SK-N-SH (cell line): Measurements from ENCODE around the gene TJP3. TPM values are rescaled to one million over a fixed set of nuclear protein-coding genes. Genes with fewer than 3 reads are reported as not detected.

Source experiments
- CTCF ChIA-PET: fragments of 300-600, 350-600 bp; formaldehyde crosslinking; extraction: SDS; loops from one replicate; lab custom pipeline; 2021; lab: Yijun Ruan, JAX
- POLR2A ChIA-PET: fragments of 350-600 bp; sonication (Branson Sonifier 250); formaldehyde crosslinking; extraction: SDS; loops from one replicate; lab custom pipeline; 2020; ENCODE audit warnings: antibody characterized with exemption, inconsistent platforms; lab: Yijun Ruan, JAX
- DNase-seq: peaks from one replicate; pipeline ENCODE4 v3.0.0; 2012
- H2AFZ ChIP-seq: fragments of 200-600 bp; sonication (generic); 2 replicates; pipeline ENCODE4 v1.8.1; 2016; ENCODE audit warnings: antibody characterized with exemption, mild to moderate bottlenecking, low read depth
- H3F3A ChIP-seq: fragments of 200-600 bp; sonication (generic); replicated peaks from 2 replicates; pipeline ENCODE3; 2016; ENCODE audit warnings: antibody characterized with exemption, mild to moderate bottlenecking; ENCODE audit not compliant: insufficient read depth
- H3K27ac ChIP-seq, 2 experiments: fragments of 200-500 bp in 1 of 2; fragments of 200-600 bp in 1 of 2; sonication (Bioruptor generic) in 1 of 2; sonication (generic), shearing (Covaris generic) in 1 of 2; 2 replicates each; pipeline versions ENCODE4 v1.5.1 to v1.6.1; 2014 to 2016; ENCODE audit warnings: low read depth in 2 of 2, inconsistent platforms in 1 of 2, low read length in 1 of 2, mild to moderate bottlenecking in 1 of 2, mixed read lengths in 1 of 2
- H3K27me3 ChIP-seq: fragments of 200-600 bp; sonication (generic), shearing (Covaris generic); 2 replicates; pipeline ENCODE4 v1.6.1; 2016; ENCODE audit warnings: mixed run types; ENCODE audit not compliant: insufficient read depth
- H3K36me3 ChIP-seq, 2 experiments: fragments of 200-500 bp in 1 of 2; fragments of 200-600 bp in 1 of 2; sonication (Bioruptor generic) in 1 of 2; sonication (generic) in 1 of 2; replicated peaks in 1 of 2; 2 replicates each; pipeline versions ENCODE3 to v1.5.1; 2014 to 2016; ENCODE audit warnings: low read length in 1 of 2, mild to moderate bottlenecking in 1 of 2; ENCODE audit not compliant: insufficient read depth in 2 of 2, control insufficient read depth in 1 of 2
- H3K4me1 ChIP-seq, 2 experiments: fragments of 200-500 bp in 1 of 2; fragments of 200-600 bp in 1 of 2; sonication (Bioruptor generic) in 1 of 2; sonication (generic), shearing (Covaris generic) in 1 of 2; 2 replicates each; pipeline versions ENCODE4 v1.5.1 to v1.6.1; 2014 to 2016; ENCODE audit warnings: low read depth in 1 of 2, low read length in 1 of 2, mixed run types in 1 of 2; ENCODE audit not compliant: insufficient read depth in 2 of 2, control insufficient read depth in 1 of 2
- H3K4me2 ChIP-seq: fragments of 200-600 bp; sonication (generic), shearing (Covaris generic); 2 replicates; pipeline ENCODE4 v1.6.1; 2017; ENCODE audit warnings: mixed run types
- H3K4me3 ChIP-seq, 2 experiments: fragments of 200-500 bp in 1 of 2; fragments of 200-600 bp in 1 of 2; sonication (Bioruptor generic) in 1 of 2; sonication (generic), shearing (Covaris generic) in 1 of 2; 2 replicates each; pipeline versions ENCODE4 v1.5.1 to v1.8.1; 2014 to 2016; ENCODE audit warnings: low read depth in 2 of 2, inconsistent platforms in 1 of 2, low read length in 1 of 2, mild to moderate bottlenecking in 1 of 2, mixed read lengths in 1 of 2, moderate library complexity in 1 of 2
- H3K79me2 ChIP-seq: fragments of 200-600 bp; sonication (generic); 2 replicates; pipeline ENCODE4 v1.8.1; 2017; ENCODE audit warnings: mild to moderate bottlenecking; ENCODE audit not compliant: insufficient read depth
- H3K9ac ChIP-seq: fragments of 200-600 bp; sonication (generic); 2 replicates; pipeline ENCODE4 v1.6.1; 2017; ENCODE audit warnings: mixed run types
- H3K9me2 ChIP-seq: fragments of 200-600 bp; sonication (generic); 2 replicates; pipeline ENCODE4 v1.6.1; 2017; ENCODE audit warnings: mixed run types
- H3K9me3 ChIP-seq: fragments of 200-600 bp; sonication (generic); 2 replicates; pipeline ENCODE4 v1.6.1; 2017; ENCODE audit warnings: mixed run types, mild to moderate bottlenecking, moderate library complexity
- H4K20me1 ChIP-seq: fragments of 200-600 bp; sonication (generic); 2 replicates; pipeline ENCODE4 v1.6.1; 2017; ENCODE audit warnings: mild to moderate bottlenecking, mixed run types; ENCODE audit not compliant: insufficient read depth
- CHD2 ChIP-seq: fragments of 150-350 bp; IDR thresholded peaks from 2 replicates; pipeline ENCODE4 v1.6.1; 2018; ENCODE audit warnings: low read length; ENCODE audit not compliant: partially characterized antibody
- FOXJ3 ChIP-seq: sonication (generic); formaldehyde crosslinking; IDR thresholded peaks from 2 replicates; pipeline ENCODE4 v1.5.1; 2020; ENCODE audit warnings: mild to moderate bottlenecking, missing genetic modification reagents
- FOXM1 ChIP-seq: IDR thresholded peaks from 2 replicates; pipeline ENCODE4 v1.4.0; 2012; ENCODE audit warnings: low read depth, mild to moderate bottlenecking
- GATA2 ChIP-seq: sonication (generic); formaldehyde crosslinking; IDR thresholded peaks from 2 replicates; pipeline ENCODE4 v1.5.0; 2020; ENCODE audit warnings: mild to moderate bottlenecking, missing genetic modification reagents
- IRF3 ChIP-seq: fragments of 150-350 bp; IDR thresholded peaks from 2 replicates; pipeline ENCODE4 v1.6.1; 2016; ENCODE audit warnings: mild to moderate bottlenecking, low read depth, low read length
- MAX ChIP-seq: IDR thresholded peaks from 2 replicates; pipeline ENCODE4 v1.4.0; 2012; ENCODE audit warnings: low read depth
- NRF1 ChIP-seq: IDR thresholded peaks from 2 replicates; pipeline ENCODE4 v1.6.1; 2012; ENCODE audit warnings: low read depth, mild to moderate bottlenecking, low read length
- PBX3 ChIP-seq: IDR thresholded peaks from 2 replicates; pipeline ENCODE4; 2012
- POLR2AphosphoS5 ChIP-seq: IDR thresholded peaks from 2 replicates; pipeline ENCODE4 v1.6.1; 2012; ENCODE audit warnings: low read depth, low read length
- RAD21 ChIP-seq: IDR thresholded peaks from 2 replicates; pipeline ENCODE4 v1.6.1; 2012; ENCODE audit warnings: mild to moderate bottlenecking, low read length
- REST ChIP-seq: IDR thresholded peaks from 2 replicates; pipeline ENCODE4 v1.6.1; 2012; ENCODE audit warnings: mild to moderate bottlenecking, low read depth, low read length, moderate library complexity
- SIN3A ChIP-seq: IDR thresholded peaks from 2 replicates; pipeline ENCODE4 v1.6.1; 2012; ENCODE audit warnings: low read depth, mild to moderate bottlenecking, low read length, moderate library complexity, borderline replicate concordance
- SMC3 ChIP-seq: IDR thresholded peaks from 2 replicates; pipeline ENCODE4 v1.6.1; 2012; ENCODE audit warnings: low read depth, low read length, improper control_type of control experiment
- TEAD4 ChIP-seq: IDR thresholded peaks from 2 replicates; pipeline ENCODE4 v1.4.0; 2012; ENCODE audit warnings: mild to moderate bottlenecking, borderline replicate concordance; ENCODE audit not compliant: insufficient read depth
- USF1 ChIP-seq: IDR thresholded peaks from 2 replicates; pipeline ENCODE4 v1.4.0; 2012; ENCODE audit warnings: low read depth, borderline replicate concordance
- USF2 ChIP-seq: fragments of 150-350 bp; IDR thresholded peaks from 2 replicates; pipeline ENCODE4 v1.6.1; 2017; ENCODE audit warnings: antibody characterized with exemption, low read length, low read depth, borderline replicate concordance
- WGBS: methylation state at CpG from one replicate; pipeline ENCODE4 v1.1.6; 2017; ENCODE audit warnings: low lambda C conversion rate; 5-methylcytosine and 5-hydroxymethylcytosine counted together
- polyA plus RNA-seq, 3 experiments: library from polyadenylated mRNA; depleted of rRNA; stranded (reverse); fragments of >200 nt; gene quantifications; 2 replicates each; pipeline ENCODE4 v1.2.3, GENCODE V29; 2012

TJP3 gene
- polyA plus RNA-seq, 1 of the 3 experiments (the other 2 are of a cell fraction): 0.36 TPM

- TF ChIP-seq IRF3 (no peak), TEAD4 (no peak), REST (0 out of 2 replicates have a peak, but pooled peaks have one; percentile 29), MAX (peak; percentile 72), FOXJ3 (CRISPR knock-in tag) (0 out of 2 replicates have a peak, but pooled peaks have one; percentile 17)
These were observed 13.1 kb downstream of the TJP3 start (continued) for GRCh38 chr19:3721131-3721886.

GRCh38 chr19:3721887-3722442, 13.8 kb downstream of the TJP3 start:
- H3K27me3 ChIP-seq: peaks cover 13% of the 10 kb centered on the region
- H3K9me2 ChIP-seq: no peaks in the 10 kb centered on the region
- WGBS: 3% methylated on average over 19 of the region's 26 CpGs
- no peaks in the 10 kb centered on the region for H4K20me1 ChIP-seq
- no peak overlapping the region for H3K27ac ChIP-seq
- peaks cover 0 to 2% of the 10 kb centered on the region in 2 experiments; a peak in 1 of 4 replicates for H3K4me1 ChIP-seq
- H3K9me3 ChIP-seq: no peaks in the 10 kb centered on the region
- no peaks in the 10 kb centered on the region for H3F3A ChIP-seq
- H2AFZ ChIP-seq: no peak overlapping the region
- H3K9ac ChIP-seq: no peak overlapping the region
- POLR2A ChIA-PET: no interaction called here
- H3K4me2 ChIP-seq: peak overlapping the region; percentile 63; the same call in 1 of the 2 replicates
- H3K79me2 ChIP-seq: no peaks in the 10 kb centered on the region
- H3K4me3 ChIP-seq: peak overlapping the region in 1 of 2 experiments; percentile 40; a peak in 2 of 4 replicates
- CTCF ChIA-PET: interaction anchor here (0.8 to 0.9 kb wide), 4 partner anchors 9 to 100 kb away, joined by 3 read pairs; no protein-coding TSS in a partner anchor
- H3K36me3 ChIP-seq: no peaks in the 10 kb centered on the region
- DNase-seq: no peak
- TF ChIP-seq PBX3 (no peak), POLR2AphosphoS5 (no peak), SMC3 (no peak), USF2 (no peak), CHD2 (no peak), NRF1 (no peak), SIN3A (no peak), GATA2 (CRISPR knock-in tag) (no peak), FOXJ3 (CRISPR knock-in tag) (no peak), FOXM1 (no peak), REST (no peak), USF1 (no peak), RAD21 (no peak)
